AG09309 (cell line): ENCODE measurements around the gene ZSWIM6.

Experiments
- DNase-seq: peaks from one replicate; pipeline ENCODE4 v3.0.0-alpha.2; 2010; ENCODE audit warnings: low read depth
- H3K4me3 ChIP-seq: 2 replicates; pipeline ENCODE4 v1.5.1; 2011; ENCODE audit warnings: mild to moderate bottlenecking, low read depth, low read length, moderate library complexity; ENCODE audit not compliant: control insufficient read depth
- TF ChIP-seq, protein P1 (sequence below): IDR thresholded peaks from 2 replicates; pipeline ENCODE4 v1.5.1; 2011; ENCODE audit warnings: mild to moderate bottlenecking, low read depth, low read length, inconsistent platforms; ENCODE audit not compliant: insufficient read depth, control insufficient read depth; ENCODE audit errors: missing control alignments

The ZSWIM6 gene

GRCh38 chr5:61523997-61524396 lies 191.9 kb downstream of the ZSWIM6 start:
- TF ChIP-seq, protein P1, sequence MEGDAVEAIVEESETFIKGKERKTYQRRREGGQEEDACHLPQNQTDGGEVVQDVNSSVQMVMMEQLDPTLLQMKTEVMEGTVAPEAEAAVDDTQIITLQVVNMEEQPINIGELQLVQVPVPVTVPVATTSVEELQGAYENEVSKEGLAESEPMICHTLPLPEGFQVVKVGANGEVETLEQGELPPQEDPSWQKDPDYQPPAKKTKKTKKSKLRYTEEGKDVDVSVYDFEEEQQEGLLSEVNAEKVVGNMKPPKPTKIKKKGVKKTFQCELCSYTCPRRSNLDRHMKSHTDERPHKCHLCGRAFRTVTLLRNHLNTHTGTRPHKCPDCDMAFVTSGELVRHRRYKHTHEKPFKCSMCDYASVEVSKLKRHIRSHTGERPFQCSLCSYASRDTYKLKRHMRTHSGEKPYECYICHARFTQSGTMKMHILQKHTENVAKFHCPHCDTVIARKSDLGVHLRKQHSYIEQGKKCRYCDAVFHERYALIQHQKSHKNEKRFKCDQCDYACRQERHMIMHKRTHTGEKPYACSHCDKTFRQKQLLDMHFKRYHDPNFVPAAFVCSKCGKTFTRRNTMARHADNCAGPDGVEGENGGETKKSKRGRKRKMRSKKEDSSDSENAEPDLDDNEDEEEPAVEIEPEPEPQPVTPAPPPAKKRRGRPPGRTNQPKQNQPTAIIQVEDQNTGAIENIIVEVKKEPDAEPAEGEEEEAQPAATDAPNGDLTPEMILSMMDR, result no peak
- no peak for DNase-seq
- H3K4me3 ChIP-seq, result no peak overlapping the region

DNA sequence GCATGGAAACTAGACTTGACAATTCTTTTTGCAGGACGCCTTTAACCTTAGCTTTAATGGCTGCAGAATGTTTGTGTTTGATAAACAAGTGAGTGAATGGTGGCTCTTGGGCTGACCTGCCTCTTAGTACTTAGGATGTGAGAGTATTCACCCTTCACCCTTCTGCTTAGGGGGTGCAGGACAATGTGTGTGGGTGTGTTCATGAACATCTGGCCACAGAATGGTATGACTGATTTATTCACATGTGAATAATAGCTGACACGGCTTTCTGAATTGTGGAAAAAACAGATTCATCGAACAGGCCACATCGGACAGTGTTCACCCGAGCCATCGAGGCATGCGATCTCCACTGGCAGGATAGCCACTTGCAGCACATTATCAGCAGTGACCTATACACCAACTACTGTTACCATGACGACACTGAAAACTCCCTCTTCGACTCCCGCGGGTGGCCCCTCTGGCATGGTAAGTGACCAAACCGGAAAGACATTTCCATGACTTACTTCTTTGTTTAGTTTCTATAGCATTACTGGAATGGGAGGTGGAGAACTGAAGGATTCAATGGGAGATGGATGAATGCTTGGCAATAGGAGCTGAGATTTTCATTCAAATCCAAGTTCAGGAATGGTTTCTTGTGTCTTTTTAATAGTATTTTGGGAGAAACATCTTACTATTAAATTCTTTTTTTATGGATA lies 193.6 kb downstream of the ZSWIM6 start:
- DNase-seq, result no peak
- TF ChIP-seq, protein P1, result no peak
- no peak overlapping the region for H3K4me3 ChIP-seq

GRCh38 chr5:61526207-61526519 lies 194.1 kb downstream of the ZSWIM6 start:
- no peak overlapping the region for H3K4me3 ChIP-seq
- no peak for DNase-seq
- TF ChIP-seq, protein P1, result no peak

- TF ChIP-seq, protein P1, result no peak
- no peak for DNase-seq
These were observed 200.9 kb downstream of the ZSWIM6 start for GRCh38 chr5:61532983-61533382.

GRCh38 chr5:61534481-61535267 lies 202.6 kb downstream of the ZSWIM6 start:
- DNase-seq, result no peak
- no peak overlapping the region for H3K4me3 ChIP-seq
- TF ChIP-seq, protein P1, result no peak

More at GRCh38 chr5:61532983-61533382, 200.9 kb downstream of the ZSWIM6 start:
- H3K4me3 ChIP-seq, result no peak overlapping the region

GRCh38 chr5:61535828-61536227 lies 203.8 kb downstream of the ZSWIM6 start:
- TF ChIP-seq, protein P1, result no peak
- no peak overlapping the region for H3K4me3 ChIP-seq
- DNase-seq, result no peak
